AML-193 (cell line): Measurements from ENCODE around the gene IL12A.

ENCODE experiments used
- DNase-seq, 2 experiments: peaks; one replicate each; lab custom pipeline; 2025; lab: John Stamatoyannopoulos, UW

The IL12A gene

GRCh38 chr3:159989973-159990846, 1.6 kb downstream of the IL12A start:
- DNase-seq, result peak; percentile 12 to 14

GRCh38 chr3:159991591-159991990, 3.0 kb downstream of the IL12A start:
- DNase-seq, result no peak

GRCh38 chr3:159992589-159992988, 4.0 kb downstream of the IL12A start:
- DNase-seq, result no peak

GRCh38 chr3:159994182-159994581, 5.5 kb downstream of the IL12A start:
- DNase-seq, result no peak

GRCh38 chr3:159995091-159995490, 6.5 kb downstream of the IL12A start:
- DNase-seq, result no peak

- no peak for DNase-seq
These were observed 7.4 kb downstream of the IL12A start for GRCh38 chr3:159996018-159996417.

- DNase-seq, result no peak
These were observed 8.3 kb downstream of the IL12A start for GRCh38 chr3:159996959-159997358.

- DNase-seq, result no peak
These were observed 12.6 kb downstream of the IL12A start for GRCh38 chr3:160001148-160001760.

GRCh38 chr3:160001850-160002623, 13.4 kb downstream of the IL12A start:
- no peak for DNase-seq

GRCh38 chr3:160003520-160004128, 15.0 kb downstream of the IL12A start:
- peak; percentile 48 to 73 for DNase-seq

- peak; percentile 44 to 49 for DNase-seq
These were observed 16.4 kb downstream of the IL12A start for GRCh38 chr3:160005004-160005403.

GRCh38 chr3:160006282-160007163, 17.9 kb downstream of the IL12A start:
- DNase-seq, result peak; percentile 89 to 91

- DNase-seq, result no peak
These were observed 20.3 kb downstream of the IL12A start for GRCh38 chr3:160008961-160009360.

- no peak for DNase-seq
These were observed 20.9 kb downstream of the IL12A start for GRCh38 chr3:160009525-160009924.

GRCh38 chr3:160010578-160010977, 21.9 kb downstream of the IL12A start:
- no peak for DNase-seq

- DNase-seq, result no peak
These were observed 23.5 kb downstream of the IL12A start for GRCh38 chr3:160012108-160012507.

- no peak for DNase-seq
These were observed 28.3 kb downstream of the IL12A start for GRCh38 chr3:160016972-160017371.

GRCh38 chr3:160018959-160019358, 30.3 kb downstream of the IL12A start:
- DNase-seq, result no peak

GRCh38 chr3:160020057-160020711, 31.5 kb downstream of the IL12A start:
- DNase-seq, result no peak

GRCh38 chr3:160022068-160022467, 33.4 kb downstream of the IL12A start:
- no peak for DNase-seq

GRCh38 chr3:160023476-160023875, 34.8 kb downstream of the IL12A start:
- DNase-seq, result no peak
